Chondrocyte (in vitro differentiated cells): Measurements from ENCODE around the gene RAB11FIP4. TPM values are rescaled to one million over a fixed set of nuclear protein-coding genes. Genes with fewer than 3 reads are reported as not detected.
"Not testable (repeated sequence)": the region's sequence is repeated elsewhere in the genome, so short reads cannot be mapped to it uniquely, and the experiment has no call there.

Source experiments
- DNase-seq: peaks from one replicate; pipeline ENCODE4 v3.0.0; 2021; ENCODE audit warnings: mixed read lengths, low spot score
- H3K27ac Mint-ChIP-seq: one replicate; pipeline ENCODE4 v1.8.0; 2021; ENCODE audit warnings: mild to moderate bottlenecking, moderate library complexity, mixed read lengths; ENCODE audit not compliant: unreplicated experiment
- H3K27me3 Mint-ChIP-seq: 2 replicates; pipeline ENCODE4 v1.8.0; 2021; ENCODE audit warnings: low read depth, mixed read lengths
- H3K36me3 Mint-ChIP-seq: 2 replicates; pipeline ENCODE4 v1.8.0; 2021; ENCODE audit warnings: low read depth, mixed read lengths
- H3K4me1 Mint-ChIP-seq: 2 replicates; pipeline ENCODE4 v1.8.0; 2021; ENCODE audit warnings: low read depth, mild to moderate bottlenecking, mixed read lengths
- H3K4me3 Mint-ChIP-seq: one replicate; pipeline ENCODE4 v1.8.0; 2021; ENCODE audit warnings: mild to moderate bottlenecking, moderate library complexity, mixed read lengths; ENCODE audit not compliant: unreplicated experiment
- H3K9me3 Mint-ChIP-seq: 2 replicates; pipeline ENCODE4 v1.8.0; 2021; ENCODE audit warnings: low read depth, mixed read lengths
- long read RNA-seq: library from polyadenylated mRNA; stranded (forward); transcript quantifications from one replicate; pipeline ENCODE4 v2.0.0, GENCODE V29; 2021
- total RNA-seq: library from RNA; stranded (reverse); gene quantifications from 3 replicates; pipeline ENCODE4 v1.2.1, GENCODE V29; 2021
- TF ChIP-seq, protein P1 (sequence below): fragments of 200-600 bp; sonication (generic); IDR thresholded peaks from 2 replicates; pipeline ENCODE4 v1.5.0; 2021; ENCODE audit warnings: antibody characterized with exemption, mild to moderate bottlenecking, moderate library complexity

RAB11FIP4 gene, protein sequence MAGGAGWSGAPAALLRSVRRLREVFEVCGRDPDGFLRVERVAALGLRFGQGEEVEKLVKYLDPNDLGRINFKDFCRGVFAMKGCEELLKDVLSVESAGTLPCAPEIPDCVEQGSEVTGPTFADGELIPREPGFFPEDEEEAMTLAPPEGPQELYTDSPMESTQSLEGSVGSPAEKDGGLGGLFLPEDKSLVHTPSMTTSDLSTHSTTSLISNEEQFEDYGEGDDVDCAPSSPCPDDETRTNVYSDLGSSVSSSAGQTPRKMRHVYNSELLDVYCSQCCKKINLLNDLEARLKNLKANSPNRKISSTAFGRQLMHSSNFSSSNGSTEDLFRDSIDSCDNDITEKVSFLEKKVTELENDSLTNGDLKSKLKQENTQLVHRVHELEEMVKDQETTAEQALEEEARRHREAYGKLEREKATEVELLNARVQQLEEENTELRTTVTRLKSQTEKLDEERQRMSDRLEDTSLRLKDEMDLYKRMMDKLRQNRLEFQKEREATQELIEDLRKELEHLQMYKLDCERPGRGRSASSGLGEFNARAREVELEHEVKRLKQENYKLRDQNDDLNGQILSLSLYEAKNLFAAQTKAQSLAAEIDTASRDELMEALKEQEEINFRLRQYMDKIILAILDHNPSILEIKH
- 0.30 to 0.94 TPM (median 0.59 TPM) in 3 replicates for total RNA-seq
- long read RNA-seq = 0 reads

DNA sequence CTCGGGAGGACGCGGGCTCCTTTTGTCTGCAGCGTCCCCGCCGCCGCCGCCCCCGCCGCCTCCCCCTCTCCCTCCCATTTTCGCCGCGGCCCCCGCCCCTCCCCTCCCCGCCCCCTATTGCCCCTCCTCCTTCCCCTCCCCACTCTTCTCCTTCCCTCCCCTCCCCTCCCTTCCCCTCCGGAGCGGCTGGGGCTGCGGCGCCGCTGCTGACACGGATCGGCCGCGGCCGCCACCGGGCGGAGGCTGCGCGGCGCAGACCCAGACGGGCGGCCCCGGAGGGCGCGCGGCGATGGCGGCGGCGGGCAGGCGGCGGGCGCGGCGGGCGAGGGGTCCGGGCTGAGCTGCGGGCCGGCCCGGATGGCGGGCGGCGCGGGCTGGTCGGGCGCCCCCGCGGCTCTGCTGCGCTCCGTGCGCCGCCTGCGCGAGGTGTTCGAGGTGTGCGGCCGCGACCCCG is at the start of gene RAB11FIP4:
TSS of gene RAB11FIP4 (plus strand) at position 180 of the 454 bp plus-strand sequence. CDS start at position 358, 178 bp downstream.
- Mint-ChIP-seq H3K27ac (no peak within 1 kb of the TSS), H3K36me3 (no peaks in the 10 kb centered on the region), H3K4me1 (peaks cover 13% of the 10 kb centered on the region), H3K4me3 (peak within 1 kb of the TSS; percentile 68), H3K27me3 (peaks cover 18% of the 10 kb centered on the region), H3K9me3 (no peaks in the 10 kb centered on the region)
- TF ChIP-seq, protein P1, sequence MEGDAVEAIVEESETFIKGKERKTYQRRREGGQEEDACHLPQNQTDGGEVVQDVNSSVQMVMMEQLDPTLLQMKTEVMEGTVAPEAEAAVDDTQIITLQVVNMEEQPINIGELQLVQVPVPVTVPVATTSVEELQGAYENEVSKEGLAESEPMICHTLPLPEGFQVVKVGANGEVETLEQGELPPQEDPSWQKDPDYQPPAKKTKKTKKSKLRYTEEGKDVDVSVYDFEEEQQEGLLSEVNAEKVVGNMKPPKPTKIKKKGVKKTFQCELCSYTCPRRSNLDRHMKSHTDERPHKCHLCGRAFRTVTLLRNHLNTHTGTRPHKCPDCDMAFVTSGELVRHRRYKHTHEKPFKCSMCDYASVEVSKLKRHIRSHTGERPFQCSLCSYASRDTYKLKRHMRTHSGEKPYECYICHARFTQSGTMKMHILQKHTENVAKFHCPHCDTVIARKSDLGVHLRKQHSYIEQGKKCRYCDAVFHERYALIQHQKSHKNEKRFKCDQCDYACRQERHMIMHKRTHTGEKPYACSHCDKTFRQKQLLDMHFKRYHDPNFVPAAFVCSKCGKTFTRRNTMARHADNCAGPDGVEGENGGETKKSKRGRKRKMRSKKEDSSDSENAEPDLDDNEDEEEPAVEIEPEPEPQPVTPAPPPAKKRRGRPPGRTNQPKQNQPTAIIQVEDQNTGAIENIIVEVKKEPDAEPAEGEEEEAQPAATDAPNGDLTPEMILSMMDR = no peak
- no peak for DNase-seq

DNA sequence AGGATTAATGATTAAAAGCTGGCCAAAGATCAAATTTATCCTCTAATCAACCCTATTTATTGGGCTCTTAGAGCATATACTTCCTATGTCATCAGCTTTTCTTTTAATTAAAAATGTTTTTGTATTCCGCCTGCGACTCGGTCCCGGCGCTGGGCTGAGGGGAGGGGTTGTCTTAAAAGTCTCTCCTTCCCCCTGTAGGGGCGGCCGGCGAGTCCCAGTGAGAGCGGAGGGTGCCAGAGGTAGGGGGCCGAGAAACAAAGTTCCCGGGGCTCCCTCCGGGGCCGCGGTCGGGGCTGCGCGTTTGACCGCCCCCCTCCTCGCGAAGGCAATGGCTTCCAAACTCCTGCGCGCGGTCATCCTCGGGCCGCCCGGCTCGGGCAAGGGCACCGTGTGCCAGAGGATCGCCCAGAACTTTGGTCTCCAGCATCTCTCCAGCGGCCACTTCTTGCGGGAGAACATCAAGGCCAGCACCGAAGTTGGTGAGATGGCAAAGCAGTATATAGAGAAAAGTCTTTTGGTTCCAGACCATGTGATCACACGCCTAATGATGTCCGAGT is 46.2 kb upstream of the RAB11FIP4 start:
- not testable (repeated sequence) for H3K27ac Mint-ChIP-seq, H3K4me3 Mint-ChIP-seq, H3K4me1 Mint-ChIP-seq, H3K9me3 Mint-ChIP-seq, H3K36me3 Mint-ChIP-seq, DNase-seq, H3K27me3 Mint-ChIP-seq

- Mint-ChIP-seq H3K4me1 (no peaks in the 10 kb centered on the region), H3K4me3 (no peak overlapping the region), H3K27ac (no peak overlapping the region), H3K27me3 (no peaks in the 10 kb centered on the region), H3K36me3 (peaks cover 23% of the 10 kb centered on the region), H3K9me3 (no peaks in the 10 kb centered on the region)
- TF ChIP-seq, protein P1 = no peak
- DNase-seq = no peak
These were observed 42.0 kb upstream of the RAB11FIP4 start for GRCh38 chr17:31349454-31349853.

DNA sequence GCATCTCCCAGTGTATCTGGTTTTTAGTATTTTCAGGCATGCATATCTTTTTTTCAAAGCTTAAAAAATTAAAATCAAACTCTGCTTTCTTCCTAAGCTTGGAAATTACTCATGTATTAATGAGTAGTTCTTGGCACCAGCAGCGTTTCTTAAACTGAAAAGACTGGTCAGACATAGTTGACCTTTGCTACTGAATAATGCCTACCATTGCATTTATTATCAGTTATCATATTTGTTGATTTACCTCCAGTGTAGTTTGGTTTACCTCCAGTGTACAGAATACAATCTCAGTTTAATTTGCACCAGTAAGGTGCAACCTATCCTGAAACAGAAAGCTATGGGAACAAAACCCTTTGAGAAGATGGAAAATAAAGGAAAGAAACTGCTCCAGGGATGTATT is 35.5 kb upstream of the RAB11FIP4 start:
- no peak overlapping the region for H3K27ac Mint-ChIP-seq
- peaks cover 42% of the 10 kb centered on the region for H3K36me3 Mint-ChIP-seq
- H3K9me3 Mint-ChIP-seq = no peaks in the 10 kb centered on the region
- no peaks in the 10 kb centered on the region for H3K4me1 Mint-ChIP-seq
- no peak overlapping the region for H3K4me3 Mint-ChIP-seq
- H3K27me3 Mint-ChIP-seq = no peaks in the 10 kb centered on the region
- no peak for DNase-seq
- TF ChIP-seq, protein P1 = no peak

DNA sequence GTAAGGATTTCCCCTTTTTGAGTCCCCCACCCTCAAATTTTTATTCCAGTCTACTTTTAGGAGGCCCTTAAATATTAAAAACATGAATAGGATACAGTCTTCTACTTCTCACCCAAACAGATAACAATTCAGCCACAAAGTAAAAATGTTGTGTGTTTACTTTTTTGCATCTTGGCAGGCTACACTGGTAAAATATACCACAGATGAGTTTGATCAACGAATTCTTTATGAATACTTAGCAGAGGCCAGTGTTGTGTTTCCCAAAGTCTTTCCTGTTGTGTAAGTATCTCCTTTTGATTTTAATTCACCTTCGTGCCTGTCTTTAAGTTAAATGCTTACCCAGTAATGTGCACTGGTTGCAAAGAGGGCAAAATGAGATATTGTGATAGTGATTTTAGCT is 34.4 kb upstream of the RAB11FIP4 start:
- peaks cover 45% of the 10 kb centered on the region for H3K36me3 Mint-ChIP-seq
- no peaks in the 10 kb centered on the region for H3K4me1 Mint-ChIP-seq
- TF ChIP-seq, protein P1 = no peak
- H3K9me3 Mint-ChIP-seq = no peaks in the 10 kb centered on the region
- DNase-seq = no peak
- H3K4me3 Mint-ChIP-seq = no peak overlapping the region
- H3K27ac Mint-ChIP-seq = no peak overlapping the region
- no peaks in the 10 kb centered on the region for H3K27me3 Mint-ChIP-seq
